MM.1S (cell line): ENCODE measurements around the gene ZBTB4.

ENCODE experiments used
- CTCF ChIP-seq: fragments of 300-600 bp; sonication (generic); IDR thresholded peaks from 2 replicates; pipeline ENCODE4 v1.5.1; 2016; ENCODE audit warnings: antibody characterized with exemption, low read length, mixed read lengths
- EZH2 ChIP-seq: fragments of 300-600 bp; sonication (generic); optimal IDR thresholded peaks from 2 replicates; pipeline ENCODE3; 2017; ENCODE audit warnings: low read depth, mild to moderate bottlenecking, antibody characterized with exemption, low read length, mixed read lengths
- EZH2phosphoT487 ChIP-seq: fragments of 300-600 bp; sonication (generic); IDR thresholded peaks from 2 replicates; pipeline ENCODE4 v1.6.1; 2018; ENCODE audit warnings: antibody characterized with exemption, low read length

GRCh38 chr17:7439462-7440112, 39.8 kb downstream of the ZBTB4 start, which contains the start of gene FGF11:
- TF ChIP-seq EZH2, result no peak
- TF ChIP-seq CTCF, result no peak
- TF ChIP-seq EZH2phosphoT487, result no peak
